GM18499 (cell line): ENCODE results near the gene MRPL23.

Experiments used
- ATAC-seq: cut with Tn5 transposase; IDR thresholded peaks from one replicate; pipeline ENCODE4 v1.9.1; 2021; ENCODE audit warnings: moderate number of reproducible peaks; ENCODE audit not compliant: insufficient read depth, unreplicated experiment

Gene MRPL23

GRCh38 chr11:1946812-1947484 is at the start of gene MRPL23:
MRPL23 (plus strand) TSS chr11:1947332; CDS start chr11:1947363, 31 bp downstream.
- ATAC-seq: no peak

GRCh38 chr11:1899090-1899489 is 48.0 kb upstream of the MRPL23 start:
- no peak for ATAC-seq

- no peak for ATAC-seq
Measured at GRCh38 chr11:1899686-1900085, 47.4 kb upstream of the MRPL23 start.

GRCh38 chr11:1906181-1906580 is 41.0 kb upstream of the MRPL23 start:
- no peak for ATAC-seq

- no peak for ATAC-seq
Measured at GRCh38 chr11:1906611-1907423, 40.3 kb upstream of the MRPL23 start.

- ATAC-seq: no peak
Measured at GRCh38 chr11:1908618-1909017, 38.5 kb upstream of the MRPL23 start.

- ATAC-seq: no peak
Measured at GRCh38 chr11:1909524-1909923, 37.6 kb upstream of the MRPL23 start.

GRCh38 chr11:1912289-1912878 is 34.7 kb upstream of the MRPL23 start:
- ATAC-seq: no peak

- no peak for ATAC-seq
Measured at GRCh38 chr11:1913271-1914060, 33.7 kb upstream of the MRPL23 start.

- no peak for ATAC-seq
Measured at GRCh38 chr11:1915795-1916131, 31.4 kb upstream of the MRPL23 start.

- no peak for ATAC-seq
Measured at GRCh38 chr11:1916132-1916985, 30.8 kb upstream of the MRPL23 start.

- ATAC-seq: no peak
Measured at GRCh38 chr11:1916986-1917522, 30.1 kb upstream of the MRPL23 start.

- ATAC-seq: no peak
Measured at GRCh38 chr11:1917523-1918435, 29.4 kb upstream of the MRPL23 start.

GRCh38 chr11:1918436-1919315 is 28.5 kb upstream of the MRPL23 start:
- no peak for ATAC-seq

- ATAC-seq: no peak
Measured at GRCh38 chr11:1919391-1920127, 27.6 kb upstream of the MRPL23 start, which contains the start of gene TNNT3. TNNT3 (plus strand) TSS chr11:1919703; CDS start chr11:1922875, 3,172 bp downstream.

GRCh38 chr11:1920128-1920908 is 26.8 kb upstream of the MRPL23 start:
- no peak for ATAC-seq
